HG02981 (cell line): ENCODE results near the gene KRTAP10-2.
"Not testable (repeated sequence)": the region's sequence is repeated elsewhere in the genome, so short reads cannot be mapped to it uniquely, and the experiment has no call there.

ENCODE experiments used
- ATAC-seq: cut with Tn5 transposase; IDR thresholded peaks from one replicate; pipeline ENCODE4 v1.9.1; 2021; ENCODE audit warnings: mild to moderate bottlenecking, moderate library complexity; ENCODE audit not compliant: unreplicated experiment

The KRTAP10-2 gene

DNA sequence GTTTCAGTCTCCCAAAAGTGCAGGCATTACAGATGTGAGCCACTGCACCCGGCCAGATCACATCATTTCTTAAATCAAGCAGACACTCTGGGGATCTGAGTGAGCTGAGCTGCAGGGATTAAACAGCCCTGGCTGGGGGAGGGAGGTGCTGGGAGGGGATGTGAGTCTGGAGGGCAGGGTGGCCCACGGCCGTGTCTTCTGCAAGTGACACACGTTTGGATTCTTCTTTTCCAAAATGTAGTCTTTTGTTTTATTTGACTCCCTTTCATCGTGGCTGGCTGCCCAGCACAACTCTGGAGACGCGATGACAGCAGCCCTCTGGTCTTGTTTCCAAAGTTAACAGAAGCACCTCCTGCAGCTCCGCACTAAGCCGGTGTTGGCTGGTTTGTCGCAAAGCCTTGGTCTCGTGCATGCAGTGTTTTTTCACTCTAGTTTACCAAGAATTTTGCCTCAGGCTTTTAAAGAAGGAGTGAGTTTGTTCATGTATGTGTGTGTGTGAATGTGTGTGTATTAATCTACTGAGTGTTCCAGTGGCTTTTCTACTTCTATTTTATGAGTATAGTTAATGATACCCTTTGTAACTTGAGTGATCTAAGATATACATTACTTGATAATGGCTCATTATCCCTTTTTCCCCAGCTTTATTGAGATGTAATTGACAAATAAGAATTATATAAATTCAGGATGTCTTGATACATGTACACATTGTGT lies 31.9 kb upstream of the KRTAP10-2 start:
- ATAC-seq, result no peak

DNA sequence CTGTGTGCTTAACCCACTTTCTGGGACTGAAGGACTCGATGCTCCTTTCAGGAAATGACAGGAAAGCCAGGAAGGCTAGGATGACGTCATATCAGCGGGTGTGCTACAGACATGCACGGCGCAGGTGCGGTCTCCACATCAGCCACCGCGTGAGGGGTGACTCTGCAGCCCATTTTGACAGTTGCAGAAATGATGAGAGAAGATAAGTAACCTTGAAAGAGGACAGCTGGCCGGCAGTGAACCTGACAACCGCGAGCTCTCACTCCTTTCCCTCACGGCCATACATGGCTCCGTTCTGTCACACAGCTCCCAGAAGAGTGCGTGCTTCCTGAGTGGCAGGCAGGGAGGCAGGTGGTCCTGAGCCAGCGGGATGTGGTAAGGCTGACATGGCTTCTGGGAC lies 30.8 kb upstream of the KRTAP10-2 start:
- ATAC-seq, result no peak

DNA sequence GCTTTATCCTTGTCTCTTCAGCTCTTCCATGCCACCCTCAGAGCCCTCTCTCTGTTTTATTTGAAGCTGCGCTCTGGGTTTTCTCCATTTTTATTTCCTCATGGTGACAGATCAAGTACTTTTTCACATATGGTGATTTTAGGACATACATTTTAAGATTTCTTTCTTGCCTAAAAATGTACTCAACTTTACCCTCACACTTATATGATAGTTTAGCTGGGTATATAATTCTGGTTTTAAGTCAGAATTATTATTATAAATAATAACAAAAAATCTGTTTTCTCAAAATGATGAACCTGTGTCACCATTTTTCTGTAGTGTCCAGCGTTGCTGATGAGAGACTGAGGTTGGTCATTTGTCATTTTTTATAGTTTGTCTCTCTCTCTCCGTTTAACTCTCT lies 29.9 kb upstream of the KRTAP10-2 start:
- ATAC-seq, result no peak

DNA sequence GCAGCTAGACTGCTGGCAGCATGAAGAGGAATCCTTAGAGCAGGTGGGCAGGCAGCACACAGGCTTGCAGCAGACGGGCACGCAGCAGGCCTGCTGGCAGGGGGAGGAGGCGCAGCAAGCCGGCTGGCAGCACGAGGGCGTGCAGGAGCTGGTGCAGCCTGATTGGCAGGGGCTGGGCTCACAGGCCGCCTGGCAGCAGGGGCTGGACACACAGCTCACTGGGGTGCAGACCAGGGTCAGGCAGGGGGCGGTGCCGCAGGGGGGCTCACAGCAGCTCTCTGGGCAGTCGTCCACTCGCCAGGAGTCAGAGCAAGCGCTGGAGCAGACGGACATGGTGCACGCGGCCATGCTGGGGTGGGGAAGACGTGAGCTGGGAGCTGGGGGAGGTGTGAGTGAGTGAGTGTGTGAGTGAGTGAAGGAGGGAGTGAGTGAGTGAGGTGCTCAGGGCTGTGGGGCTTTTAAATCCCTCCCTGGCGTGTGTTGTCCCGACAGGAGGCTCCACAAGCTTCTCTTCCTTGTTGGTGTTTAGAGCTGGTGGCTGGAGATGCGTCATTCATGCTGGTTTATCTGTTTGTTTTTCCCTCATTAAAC lies 29.0 kb upstream of the KRTAP10-2 start, which contains the start of gene KRTAP10-5:
KRTAP10-5 (minus strand) TSS at position 374 of the 591 bp plus-strand sequence; CDS start at position 348, 26 bp downstream.
- not testable (repeated sequence) for ATAC-seq

DNA sequence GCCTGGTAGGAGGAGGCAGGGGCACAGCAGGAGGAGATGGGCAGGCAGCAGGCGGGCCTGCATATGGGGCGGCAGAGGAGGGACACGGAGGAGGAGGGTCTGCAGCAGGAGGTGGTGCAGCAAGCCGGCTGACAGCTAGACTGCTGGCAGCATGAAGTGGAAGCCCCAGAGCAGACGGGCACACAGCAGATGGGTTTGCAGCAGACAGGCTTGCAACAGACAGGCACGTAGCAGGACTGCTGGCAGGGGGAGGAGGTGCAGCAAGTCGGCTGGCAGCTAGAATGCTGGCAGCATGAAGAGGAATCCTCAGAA lies 28.5 kb upstream of the KRTAP10-2 start:
- ATAC-seq, result no peak

DNA sequence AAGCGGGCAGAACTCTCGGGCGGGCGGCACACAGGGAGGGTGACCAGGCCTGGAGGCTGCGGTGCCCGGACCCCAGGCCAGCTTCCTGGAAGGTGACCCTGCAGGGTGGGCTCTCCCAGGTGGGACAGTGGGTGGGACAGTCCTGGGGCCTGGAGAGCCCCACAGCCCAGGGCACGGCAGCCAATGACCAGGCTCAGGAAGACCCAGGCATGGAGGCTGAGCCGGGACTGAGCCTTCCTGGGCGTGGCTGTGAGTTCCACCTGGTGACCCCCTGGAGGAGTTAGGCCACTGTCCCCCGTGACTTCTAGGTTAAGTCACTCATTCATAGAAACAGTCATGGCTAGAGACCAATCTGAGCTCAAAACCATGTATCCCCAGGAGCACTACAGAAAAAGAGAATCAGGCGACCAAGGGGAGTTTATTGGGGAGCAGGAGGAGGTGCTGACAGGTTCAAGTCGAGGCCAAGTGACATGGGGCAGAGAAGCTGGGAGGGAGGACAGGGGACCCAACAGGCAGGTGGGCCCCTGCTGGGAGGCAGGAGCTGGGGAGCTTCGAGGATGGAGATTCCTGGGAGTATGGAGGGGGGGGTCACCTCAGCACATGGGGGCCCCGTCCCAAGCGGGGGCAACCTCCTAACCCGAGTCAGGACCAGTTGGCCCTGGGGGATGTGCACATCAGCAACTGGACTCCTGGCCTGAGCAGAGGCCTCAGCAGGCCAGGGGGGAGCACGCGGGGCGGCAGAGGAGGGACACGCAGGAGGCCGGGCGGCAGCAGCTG lies 27.9 kb upstream of the KRTAP10-2 start:
- ATAC-seq, result no peak

DNA sequence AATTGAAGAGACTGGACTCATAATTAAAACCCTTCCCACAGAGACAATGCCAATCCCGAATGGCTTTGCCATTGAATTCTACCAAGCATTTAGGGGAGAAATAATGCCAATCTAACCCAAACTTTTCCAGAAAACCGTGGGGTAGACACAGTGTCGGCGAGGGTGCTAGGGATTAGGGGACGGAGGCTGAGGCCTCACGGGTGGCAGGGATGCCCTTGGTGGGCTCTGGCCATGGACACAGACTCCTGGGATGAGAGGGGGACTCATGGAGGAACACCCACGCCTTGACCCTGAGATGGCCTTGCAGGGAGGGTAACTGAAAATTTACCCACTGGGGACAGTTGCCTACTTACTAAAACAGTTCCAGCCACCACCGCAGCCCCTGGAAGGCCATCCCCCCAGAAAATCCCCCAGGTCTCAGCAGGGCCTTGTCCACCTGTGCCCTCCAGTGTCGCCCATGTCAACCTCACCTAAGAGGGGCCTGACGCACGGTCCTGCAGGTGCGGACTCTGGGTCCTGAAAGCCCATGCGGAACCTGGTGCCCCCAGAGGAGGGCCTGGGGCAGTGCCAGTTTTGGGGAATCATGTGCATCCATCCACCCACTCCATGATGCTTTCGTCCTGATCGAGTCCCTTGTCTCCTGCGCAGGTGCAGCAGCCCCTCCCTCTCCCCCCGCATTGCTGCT lies 27.2 kb upstream of the KRTAP10-2 start:
- ATAC-seq, result no peak

DNA sequence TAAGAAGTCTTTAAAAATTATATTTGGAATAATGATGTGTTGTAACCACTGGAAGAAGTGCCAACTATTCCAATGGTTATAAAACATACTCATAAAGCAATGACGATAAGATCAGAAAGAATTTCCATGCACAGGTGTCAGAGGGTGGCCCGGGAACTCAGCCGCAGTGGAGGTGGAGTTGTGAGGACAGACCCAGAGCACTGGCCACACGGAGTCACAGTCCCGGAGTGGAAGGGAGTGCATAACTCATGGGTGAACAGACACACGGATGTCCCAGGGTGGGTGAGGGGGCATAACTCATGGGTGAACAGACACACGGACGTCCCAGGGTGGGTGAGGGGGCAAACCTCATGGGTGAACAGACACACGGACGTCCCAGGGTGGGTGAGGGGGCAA lies 24.7 kb upstream of the KRTAP10-2 start:
- no peak for ATAC-seq

DNA sequence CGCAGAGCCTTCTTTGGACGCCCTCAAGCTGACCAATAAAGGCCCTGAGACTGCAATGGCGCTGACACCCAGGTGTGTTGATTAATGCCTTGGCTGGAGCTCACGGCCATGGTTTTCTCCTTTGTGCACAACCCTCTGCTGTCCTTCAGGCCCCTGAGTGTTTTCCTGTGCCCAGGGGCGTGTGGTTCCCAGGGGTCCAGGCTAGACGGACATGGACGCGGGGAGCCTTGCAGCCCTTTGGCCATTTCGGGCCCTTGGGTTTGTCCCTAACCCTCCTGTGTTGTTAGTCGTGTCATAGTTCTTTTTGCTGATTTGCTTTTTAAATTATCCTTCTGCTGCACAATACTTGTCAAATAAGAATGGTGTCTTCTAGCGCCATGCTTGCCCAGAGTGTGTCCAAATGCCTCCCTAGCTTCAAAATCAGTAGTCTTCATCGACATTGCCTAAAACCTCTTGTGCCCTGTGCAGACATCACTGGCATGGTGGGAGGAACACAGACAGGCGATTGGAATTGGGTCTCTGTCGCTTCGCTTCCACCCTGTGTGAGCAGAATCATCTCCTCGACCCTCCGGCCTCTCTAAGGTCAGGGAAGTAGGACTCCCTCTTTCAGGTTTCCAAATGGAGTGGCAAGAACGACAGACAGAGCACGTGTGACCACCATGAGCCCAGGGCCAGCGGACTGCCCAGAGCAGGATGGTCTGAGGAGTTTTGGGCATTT lies 24.2 kb upstream of the KRTAP10-2 start:
- no peak for ATAC-seq

DNA sequence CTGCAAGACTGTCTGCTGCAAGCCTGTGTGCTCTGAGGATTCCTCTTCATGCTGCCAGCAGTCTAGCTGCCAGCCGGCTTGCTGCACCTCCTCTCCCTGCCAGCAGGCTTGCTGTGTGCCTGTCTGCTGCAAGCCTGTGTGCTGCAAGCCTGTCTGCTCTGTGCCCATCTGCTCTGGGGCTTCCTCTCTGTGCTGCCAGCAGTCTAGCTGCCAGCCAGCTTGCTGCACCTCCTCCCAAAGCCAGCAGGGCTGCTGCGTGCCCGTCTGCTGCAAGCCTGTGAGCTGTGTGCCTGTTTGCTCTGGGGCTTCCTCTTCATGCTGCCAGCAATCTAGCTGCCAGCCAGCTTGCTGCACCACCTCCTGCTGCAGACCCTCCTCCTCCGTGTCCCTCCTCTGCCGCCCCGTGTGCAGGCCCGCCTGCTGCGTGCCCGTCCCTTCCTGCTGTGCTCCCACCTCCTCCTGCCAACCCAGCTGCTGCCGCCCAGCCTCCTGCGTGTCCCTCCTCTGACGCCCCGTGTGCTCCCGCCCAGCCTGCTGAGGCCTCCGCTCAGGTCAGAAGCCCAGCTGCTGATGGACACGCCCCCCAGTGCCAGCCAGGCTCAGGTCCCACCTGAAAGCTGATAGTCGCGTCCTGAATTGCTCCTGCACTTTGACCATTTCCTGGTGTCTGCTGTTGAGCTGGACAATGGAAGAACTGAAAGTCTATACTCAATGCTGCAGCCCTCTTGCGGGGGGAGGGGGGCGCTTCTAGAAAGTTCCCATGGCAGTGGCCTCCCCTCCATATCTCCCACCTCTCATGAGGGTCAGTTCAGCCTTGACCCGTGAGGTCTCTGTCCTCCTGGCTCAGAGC lies 23.4 kb upstream of the KRTAP10-2 start:
- no peak for ATAC-seq

DNA sequence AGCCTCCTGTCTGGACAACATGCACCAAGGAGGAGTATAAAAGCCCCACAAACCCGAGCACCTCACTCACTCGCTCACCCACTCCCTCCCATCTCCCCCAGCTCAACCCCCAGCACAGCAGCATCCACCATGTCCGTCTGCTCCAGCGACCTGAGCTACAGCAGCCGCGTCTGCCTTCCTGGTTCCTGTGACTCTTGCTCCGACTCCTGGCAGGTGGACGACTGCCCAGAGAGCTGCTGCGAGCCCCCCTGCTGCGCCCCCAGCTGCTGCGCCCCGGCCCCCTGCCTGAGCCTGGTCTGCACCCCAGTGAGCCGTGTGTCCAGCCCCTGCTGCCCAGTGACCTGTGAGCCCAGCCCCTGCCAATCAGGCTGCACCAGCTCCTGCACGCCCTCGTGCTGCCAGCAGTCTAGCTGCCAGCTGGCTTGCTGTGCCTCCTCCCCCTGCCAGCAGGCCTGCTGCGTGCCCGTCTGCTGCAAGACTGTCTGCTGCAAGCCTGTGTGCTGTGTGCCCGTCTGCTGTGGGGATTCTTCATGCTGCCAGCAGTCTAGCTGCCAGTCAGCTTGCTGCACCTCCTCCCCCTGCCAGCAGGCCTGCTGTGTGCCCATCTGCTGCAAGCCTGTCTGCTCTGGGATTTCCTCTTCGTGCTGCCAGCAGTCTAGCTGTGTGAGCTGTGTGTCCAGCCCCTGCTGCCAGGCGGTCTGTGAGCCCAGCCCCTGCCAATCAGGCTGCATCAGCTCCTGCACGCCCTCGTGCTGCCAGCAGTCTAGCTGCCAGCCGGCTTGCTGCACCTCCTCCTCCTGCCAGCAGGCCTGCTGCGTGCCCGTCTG lies 22.5 kb upstream of the KRTAP10-2 start, which contains the start of gene KRTAP10-4:
KRTAP10-4 (plus strand) TSS at position 100 of the 827 bp plus-strand sequence; CDS start at position 130, 30 bp downstream.
- not testable (repeated sequence) for ATAC-seq

DNA sequence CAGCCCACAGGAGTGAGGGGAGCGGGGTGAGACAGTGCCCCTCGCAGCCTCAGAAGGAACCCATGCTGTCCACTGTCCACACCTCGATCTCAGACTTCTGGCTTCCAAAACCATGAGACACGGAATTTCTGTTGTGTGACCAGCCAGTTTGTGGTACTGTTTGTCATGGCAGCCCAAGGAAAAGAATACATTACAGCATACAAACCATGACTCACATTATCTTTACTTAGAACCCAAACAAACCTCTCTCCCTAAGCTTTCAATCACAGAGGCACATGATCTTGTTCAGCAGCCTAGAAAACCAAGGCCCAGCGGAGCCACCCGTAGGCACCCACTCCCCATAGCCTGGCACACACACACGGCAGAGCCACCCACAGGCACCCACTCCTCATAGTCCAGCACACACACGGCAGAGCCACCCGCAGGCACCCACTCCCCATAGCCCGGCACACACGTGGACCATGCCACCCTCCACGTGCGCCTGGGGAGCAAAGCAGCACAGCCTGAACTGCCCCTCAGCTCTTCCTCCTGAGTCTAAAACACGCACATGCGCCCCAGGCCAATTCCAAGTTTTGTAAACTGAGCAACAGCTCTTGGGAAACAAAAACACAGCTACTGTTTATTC lies 21.8 kb upstream of the KRTAP10-2 start:
- no peak for ATAC-seq

DNA sequence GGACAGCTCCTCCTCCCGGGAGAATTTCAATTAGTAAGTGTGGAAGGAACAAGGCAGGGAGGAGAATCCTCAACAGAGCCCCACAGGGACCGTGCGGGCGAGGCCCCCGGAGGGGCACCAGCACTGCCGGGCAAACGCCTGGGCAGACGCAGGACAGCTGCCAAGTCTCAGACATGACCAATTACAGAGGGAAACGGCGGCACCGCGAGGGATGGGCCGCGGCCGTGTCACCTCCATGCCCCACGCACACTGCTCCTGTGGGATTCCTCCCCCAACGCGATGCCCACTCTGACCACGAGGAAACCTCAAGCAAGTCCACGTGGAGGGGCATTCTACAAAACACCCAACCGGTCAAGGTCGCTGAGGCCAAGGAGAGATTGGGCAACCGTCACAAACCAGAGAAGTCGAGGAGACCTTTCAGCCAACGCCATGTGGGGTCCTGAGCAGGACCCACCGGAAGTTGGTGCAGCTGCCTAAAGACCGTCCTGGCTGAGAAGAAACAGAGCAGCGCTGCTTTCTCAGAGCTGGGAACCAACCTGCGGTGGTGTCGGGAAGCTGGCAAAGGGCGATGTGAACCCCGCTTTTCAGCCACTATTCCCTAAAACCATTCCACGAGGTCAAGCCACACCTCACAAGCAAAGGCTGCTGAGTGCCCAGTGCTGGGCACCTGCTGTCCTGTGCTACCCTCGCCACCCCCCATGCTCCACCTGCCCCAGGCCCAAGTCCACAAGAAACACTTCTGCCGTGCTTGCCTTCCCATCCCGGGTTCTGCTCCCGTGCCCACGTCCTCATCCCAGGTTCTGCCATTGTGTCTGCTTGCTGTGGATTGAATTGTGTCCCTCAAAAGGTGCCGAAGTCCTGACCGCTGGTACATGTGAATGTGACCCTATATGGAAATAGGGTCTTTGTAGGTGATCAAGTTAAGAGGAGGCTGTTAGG lies 20.8 kb upstream of the KRTAP10-2 start:
- ATAC-seq, result no peak

DNA sequence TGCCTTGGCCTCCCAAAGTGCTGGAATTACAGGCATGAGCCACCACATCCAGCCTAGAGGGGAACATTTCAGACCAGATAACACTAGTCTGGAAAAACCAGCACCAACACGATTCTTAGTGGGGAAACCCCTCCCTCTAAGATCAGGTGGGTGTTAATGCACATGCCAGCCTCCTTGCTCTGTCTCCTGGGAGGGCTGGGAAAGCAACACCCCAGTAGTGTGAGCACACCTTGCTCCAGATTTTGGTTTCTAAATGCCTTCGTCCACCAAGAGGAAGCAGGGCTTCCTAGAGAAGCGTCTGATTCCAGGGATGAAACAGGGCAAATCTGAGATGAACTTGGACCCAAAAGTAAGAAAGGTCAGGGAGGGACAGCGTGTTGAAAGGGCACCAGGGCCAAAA lies 20.0 kb upstream of the KRTAP10-2 start:
- no peak for ATAC-seq

DNA sequence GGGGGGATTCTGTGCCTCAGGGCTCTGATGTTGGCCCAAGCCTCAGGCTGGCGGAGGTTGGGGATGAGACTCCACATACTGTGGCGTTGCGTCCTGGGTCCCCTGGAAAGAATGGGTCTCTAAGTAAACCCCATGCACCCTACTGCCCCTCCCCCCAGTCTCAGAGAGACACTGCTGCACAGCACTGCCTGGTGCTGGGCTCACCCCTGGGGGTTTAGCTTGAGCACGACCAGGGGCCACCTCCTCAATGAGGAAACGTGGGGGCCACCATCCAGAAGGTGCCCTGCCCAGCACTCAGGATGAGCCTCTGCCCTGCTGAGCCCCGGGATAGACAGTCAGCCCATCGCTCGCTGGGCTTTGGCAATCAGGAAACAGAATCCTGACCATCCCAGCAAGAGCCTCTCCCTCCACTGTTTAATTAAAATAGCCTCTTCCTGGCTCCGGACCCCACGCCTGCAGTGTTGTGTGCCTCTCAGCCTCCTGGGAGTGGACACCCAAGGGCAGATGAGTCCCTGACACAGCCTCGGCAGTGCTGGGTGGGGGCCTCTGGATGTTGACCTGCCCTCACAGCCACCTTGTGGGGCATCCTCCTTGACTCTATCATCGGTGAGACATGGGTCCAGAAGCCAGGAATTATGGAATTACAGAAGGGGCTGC lies 18.7 kb upstream of the KRTAP10-2 start:
- ATAC-seq, result no peak

DNA sequence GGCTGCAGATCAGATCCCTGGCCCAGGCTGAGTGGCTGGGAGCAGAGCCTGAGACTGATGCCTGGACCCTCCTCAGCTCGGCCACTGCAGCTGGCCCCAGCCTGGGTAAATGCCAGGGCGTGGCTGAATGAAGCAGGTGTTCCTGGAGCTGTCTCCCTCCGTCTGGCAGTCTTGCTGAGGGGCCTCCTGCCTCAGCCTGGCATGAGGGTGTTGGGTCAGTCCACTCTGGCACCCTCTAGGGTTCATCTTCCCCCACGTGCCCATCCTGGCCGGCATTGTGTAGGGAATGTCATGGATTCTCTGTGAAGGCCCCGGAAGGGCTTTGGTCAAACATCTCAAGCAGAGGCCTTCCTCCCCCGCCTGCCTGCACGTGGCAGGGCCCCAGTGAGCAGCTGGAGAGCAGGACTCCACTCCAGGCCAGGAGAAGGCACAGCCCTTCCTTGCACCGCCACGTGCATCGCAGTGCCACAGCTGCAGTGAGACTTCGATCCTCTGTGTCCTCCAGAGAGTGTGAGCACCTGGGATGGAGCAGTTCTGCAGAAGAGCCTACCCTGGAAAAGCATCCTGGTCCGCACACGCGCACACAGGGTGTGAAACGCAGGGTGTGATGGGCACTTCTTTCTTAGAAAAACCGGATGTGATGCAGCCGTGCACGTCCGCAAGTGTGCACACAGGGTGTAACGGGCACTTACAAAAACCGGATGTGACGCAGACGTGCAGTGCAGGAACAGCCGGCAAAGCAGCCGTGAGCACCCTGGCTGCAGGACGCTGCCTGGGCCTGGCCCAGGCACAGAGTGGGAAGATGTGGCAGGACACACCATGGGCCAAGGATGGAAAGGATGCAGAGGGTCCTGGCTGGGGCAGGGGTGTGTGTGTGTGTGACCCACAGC lies 17.6 kb upstream of the KRTAP10-2 start:
- no peak for ATAC-seq
